Type B pancreatic cell (in vitro differentiated cells): ENCODE results near the gene XPO5. TPM values are rescaled to one million over a fixed set of nuclear protein-coding genes. Genes with fewer than 3 reads are reported as not detected.
"Not testable (repeated sequence)": the region's sequence is repeated elsewhere in the genome, so short reads cannot be mapped to it uniquely, and the experiment has no call there.

Experiments
- DNase-seq: peaks from one replicate; pipeline ENCODE4 v3.0.0; 2021; ENCODE audit warnings: mixed read lengths; ENCODE audit not compliant: unreplicated experiment; ENCODE audit errors: extremely low spot score
- H3K27ac Mint-ChIP-seq: 2 replicates; pipeline ENCODE4 v1.8.0; 2021; ENCODE audit warnings: mild to moderate bottlenecking, mixed read lengths
- H3K27me3 Mint-ChIP-seq: 2 replicates; pipeline ENCODE4 v1.8.0; 2021; ENCODE audit warnings: mixed read lengths
- H3K36me3 Mint-ChIP-seq: 2 replicates; pipeline ENCODE4 v1.8.0; 2021; ENCODE audit warnings: mixed read lengths
- H3K4me1 Mint-ChIP-seq: one replicate; pipeline ENCODE4 v1.8.0; 2021; ENCODE audit warnings: mixed read lengths; ENCODE audit not compliant: unreplicated experiment
- H3K4me3 Mint-ChIP-seq: 2 replicates; pipeline ENCODE4 v1.8.0; 2021; ENCODE audit warnings: mild to moderate bottlenecking, mixed read lengths
- H3K9me3 Mint-ChIP-seq: 2 replicates; pipeline ENCODE4 v1.8.0; 2021; ENCODE audit warnings: mixed read lengths
- CTCF ChIP-seq: fragments of 200-600 bp; sonication (generic); conservative IDR thresholded peaks from 2 replicates; pipeline ENCODE4 v1.5.0; 2021; ENCODE audit warnings: antibody characterized with exemption, mild to moderate bottlenecking
- total RNA-seq: library from RNA; stranded (reverse); gene quantifications from 2 replicates; pipeline ENCODE4 v1.2.1, GENCODE V29; 2021; ENCODE audit warnings: low replicate concordance

Gene XPO5
- total RNA-seq, 1 donor from 2014 or later, result 61.1 TPM

- no peak for DNase-seq
- no peak for TF ChIP-seq CTCF
- Mint-ChIP-seq H3K9me3 (no peaks in the 10 kb centered on the region), H3K27me3 (no peaks in the 10 kb centered on the region), H3K36me3 (peaks cover 19% of the 10 kb centered on the region), H3K27ac (no peak overlapping the region), H3K4me3 (no peak overlapping the region), H3K4me1 (no peaks in the 10 kb centered on the region)
These were observed 16.5 kb downstream of the XPO5 start for GRCh38 chr6:43559328-43559727.

- H3K4me3 Mint-ChIP-seq, H3K27me3 Mint-ChIP-seq, H3K9me3 Mint-ChIP-seq: not testable (repeated sequence)
These were observed 18.2 kb downstream of the XPO5 start for GRCh38 chr6:43557620-43558019.

GRCh38 chr6:43547222-43547621 lies 28.6 kb downstream of the XPO5 start:
- peaks cover 36% of the 10 kb centered on the region for H3K36me3 Mint-ChIP-seq
- H3K27ac Mint-ChIP-seq, result no peak overlapping the region
- H3K4me1 Mint-ChIP-seq, result no peaks in the 10 kb centered on the region
- H3K27me3 Mint-ChIP-seq, result no peaks in the 10 kb centered on the region
- DNase-seq, result no peak
- H3K9me3 Mint-ChIP-seq, result no peaks in the 10 kb centered on the region
- no peak for TF ChIP-seq CTCF
- no peak overlapping the region for H3K4me3 Mint-ChIP-seq

More at GRCh38 chr6:43557620-43558019, 18.2 kb downstream of the XPO5 start:
- H3K27ac Mint-ChIP-seq, H3K4me1 Mint-ChIP-seq, DNase-seq: not testable (repeated sequence)
- H3K36me3 Mint-ChIP-seq, result peaks cover 24% of the 10 kb centered on the region

- H3K36me3 Mint-ChIP-seq, result peaks cover 34% of the 10 kb centered on the region
- H3K4me1 Mint-ChIP-seq, result no peaks in the 10 kb centered on the region
- H3K4me3 Mint-ChIP-seq, result no peak overlapping the region
- H3K27ac Mint-ChIP-seq, result no peak overlapping the region
- no peaks in the 10 kb centered on the region for H3K9me3 Mint-ChIP-seq
- no peak for TF ChIP-seq CTCF
- no peaks in the 10 kb centered on the region for H3K27me3 Mint-ChIP-seq
- no peak for DNase-seq
These were observed 31.4 kb downstream of the XPO5 start for GRCh38 chr6:43544461-43544860.

- TF ChIP-seq CTCF, result no peak
- Mint-ChIP-seq H3K4me1 (no peaks in the 10 kb centered on the region), H3K4me3 (no peak overlapping the region), H3K36me3 (peaks cover 32% of the 10 kb centered on the region), H3K27me3 (no peaks in the 10 kb centered on the region), H3K27ac (no peak overlapping the region), H3K9me3 (no peaks in the 10 kb centered on the region)
- DNase-seq, result no peak
These were observed 33.9 kb downstream of the XPO5 start for GRCh38 chr6:43541774-43542471.

GRCh38 chr6:43540507-43540906 lies 35.3 kb downstream of the XPO5 start:
- TF ChIP-seq CTCF, result no peak
- Mint-ChIP-seq H3K36me3 (peaks cover 27% of the 10 kb centered on the region), H3K9me3 (no peaks in the 10 kb centered on the region), H3K4me3 (no peak overlapping the region), H3K27ac (no peak overlapping the region), H3K27me3 (no peaks in the 10 kb centered on the region), H3K4me1 (no peaks in the 10 kb centered on the region)
- DNase-seq, result no peak

- H3K27me3 Mint-ChIP-seq, DNase-seq, H3K27ac Mint-ChIP-seq, H3K9me3 Mint-ChIP-seq, H3K4me3 Mint-ChIP-seq, H3K4me1 Mint-ChIP-seq: not testable (repeated sequence)
- peaks cover 27% of the 10 kb centered on the region for H3K36me3 Mint-ChIP-seq
These were observed 36.4 kb downstream of the XPO5 start for GRCh38 chr6:43539409-43539808.

- H3K27me3 Mint-ChIP-seq, DNase-seq, H3K9me3 Mint-ChIP-seq, H3K4me3 Mint-ChIP-seq, H3K27ac Mint-ChIP-seq, H3K4me1 Mint-ChIP-seq: not testable (repeated sequence)
- H3K36me3 Mint-ChIP-seq, result peaks cover 26% of the 10 kb centered on the region
These were observed 36.9 kb downstream of the XPO5 start for GRCh38 chr6:43538986-43539385.
